Epithelial cell of esophagus (primary cell): ENCODE data around the gene MRM1.
A peak's percentile ranks its signal among the peaks of the same experiment; 100 is the strongest.

Experiments
- DNase-seq: peaks from one replicate; pipeline ENCODE4 v3.0.0; 2010; ENCODE audit warnings: low read depth
- H3K4me3 ChIP-seq: 2 replicates; pipeline ENCODE4 v1.5.1; 2011; ENCODE audit warnings: mild to moderate bottlenecking, low read length, control low read depth
- CTCF ChIP-seq: IDR thresholded peaks from 2 replicates; pipeline ENCODE4 v1.5.1; 2011; ENCODE audit warnings: low read depth, mild to moderate bottlenecking, low read length, control low read depth, inconsistent platforms; ENCODE audit not compliant: insufficient read depth; ENCODE audit errors: missing control alignments

Gene MRM1

GRCh38 chr17:36601303-36602029 lies at the start of gene MRM1:
Gene MRM1, plus strand, starts transcription at chr17:36601583. Its CDS starts 228 bp downstream, at chr17:36601811.
- TF ChIP-seq CTCF = no peak
- peak within 1 kb of the TSS; percentile 80 for H3K4me3 ChIP-seq
- peak; percentile 88 for DNase-seq

GRCh38 chr17:36553459-36553858 lies 47.9 kb upstream of the MRM1 start:
- no peak for TF ChIP-seq CTCF
- H3K4me3 ChIP-seq = no peak overlapping the region
- no peak for DNase-seq

GRCh38 chr17:36566081-36566480 lies 35.3 kb upstream of the MRM1 start:
- TF ChIP-seq CTCF = no peak
- no peak overlapping the region for H3K4me3 ChIP-seq
- DNase-seq = no peak

- DNase-seq = no peak
- no peak for TF ChIP-seq CTCF
- H3K4me3 ChIP-seq = no peak overlapping the region
Measured at GRCh38 chr17:36575028-36575427, 26.4 kb upstream of the MRM1 start.

GRCh38 chr17:36576793-36577192 lies 24.6 kb upstream of the MRM1 start:
- no peak overlapping the region for H3K4me3 ChIP-seq
- peak; percentile 44 for DNase-seq
- no peak for TF ChIP-seq CTCF

DNA sequence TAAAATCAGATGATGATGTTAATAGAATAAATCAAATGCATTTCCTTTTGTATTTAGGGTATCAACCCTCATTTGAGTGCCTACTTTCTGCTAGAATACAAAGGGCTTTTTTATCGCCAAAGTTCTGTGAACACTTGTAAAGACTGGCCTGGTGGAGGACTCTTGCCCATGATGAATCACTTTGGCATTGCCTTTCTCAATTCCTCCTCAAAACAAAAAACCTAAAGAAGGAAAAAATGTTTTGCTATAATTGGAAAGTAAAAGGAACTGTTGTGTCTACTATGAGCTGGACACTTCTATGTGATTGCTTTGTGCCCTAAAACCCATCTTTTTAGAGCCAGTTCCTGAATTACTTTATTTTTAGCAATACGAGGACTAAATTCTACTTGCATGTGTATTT lies 22.7 kb upstream of the MRM1 start:
- no peak for TF ChIP-seq CTCF
- DNase-seq = peak; percentile 36
- H3K4me3 ChIP-seq = no peak overlapping the region

DNA sequence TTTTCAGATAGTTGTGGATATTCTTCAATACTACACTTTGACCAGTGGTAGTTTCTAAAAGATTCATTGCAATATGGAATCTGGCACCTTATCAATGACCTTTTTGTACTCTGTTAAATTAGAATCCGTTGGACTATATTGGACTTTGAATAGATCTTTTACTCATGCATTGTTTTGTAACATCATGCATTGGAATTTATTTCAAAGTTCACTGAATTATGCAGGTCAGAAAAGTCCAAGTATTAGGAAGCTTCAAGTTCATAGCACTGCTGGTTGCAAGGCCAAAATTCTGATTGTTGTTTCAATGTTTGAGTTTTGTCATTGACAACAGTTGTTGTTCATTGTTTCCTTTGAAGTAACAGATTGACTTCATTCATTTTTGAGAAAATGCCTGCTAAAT lies 17.6 kb upstream of the MRM1 start:
- no peak for DNase-seq
- TF ChIP-seq CTCF = no peak
- no peak overlapping the region for H3K4me3 ChIP-seq
